ENCODE data around the gene OOSP3. TPM values are rescaled to one million over a fixed set of nuclear protein-coding genes. Genes with fewer than 3 reads are reported as not detected.

The OOSP3 gene
- total RNA-seq, 2 donors from 2014 or later = not detected

DNA sequence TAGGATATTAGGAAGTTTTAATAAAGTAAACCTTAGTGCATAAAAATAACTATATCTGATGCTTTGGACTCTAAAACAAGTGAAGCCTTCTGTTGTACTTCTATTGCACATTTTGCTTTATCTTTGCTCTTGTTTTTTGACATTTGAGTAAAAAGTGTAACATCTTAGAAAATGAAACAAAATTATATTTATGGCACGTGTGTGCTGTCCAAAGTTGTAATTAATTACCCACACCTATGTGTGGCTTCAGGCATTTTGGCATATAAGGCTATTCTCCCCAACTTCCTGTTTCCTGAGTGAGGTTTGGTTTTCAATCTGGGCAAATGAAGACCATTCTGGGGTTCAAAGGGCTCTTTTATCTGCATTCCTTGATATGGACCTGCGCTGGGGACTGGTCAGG, 59.5 kb downstream of the OOSP3 start, which contains the start of gene OOSP1:
Gene OOSP1 (plus strand): TSS at position 301 of the 400 bp plus-strand sequence. CDS start 23 bp downstream, at position 324.
- Mint-ChIP-seq H3K27me3 (ENCODE audit: low read depth) (no peaks in the 10 kb centered on the region), H3K27ac (no peak within 1 kb of the TSS), H3K36me3 (ENCODE audit: insufficient read depth in 2 of 2) (no peaks in the 10 kb centered on the region), H3K4me3 (no peak within 1 kb of the TSS), H3K4me1 (ENCODE audit: low read depth) (no peaks in the 10 kb centered on the region), H3K9me3 (no peaks in the 10 kb centered on the region)
- ATAC-seq (replicated peaks in 1 of 2) = no peak
- no peak for DNase-seq

DNA sequence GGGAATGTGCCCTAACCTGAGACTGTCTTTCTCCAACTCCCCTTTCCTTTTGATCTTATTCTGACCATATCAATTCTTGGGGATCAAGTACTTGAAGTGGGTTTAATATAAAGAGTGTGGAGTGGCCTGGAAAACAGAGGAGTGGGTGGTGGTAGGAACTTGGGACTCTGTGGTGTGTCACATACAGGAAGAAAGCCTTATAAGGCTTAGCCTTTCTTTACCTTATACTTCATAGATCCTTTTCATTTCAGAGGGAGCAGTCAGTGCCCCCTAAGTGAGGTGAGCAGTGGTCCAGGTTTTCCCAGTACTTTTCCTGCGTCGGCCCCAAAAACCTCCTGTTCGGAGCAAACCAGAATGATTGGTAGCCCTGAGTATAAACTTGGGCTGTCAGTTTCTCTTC, 60.1 kb downstream of the OOSP3 start:
- DNase-seq (no peak), ATAC-seq (replicated peaks in 1 of 2) (no peak)
- H3K9me3 Mint-ChIP-seq = no peaks in the 10 kb centered on the region
- no peak overlapping the region for H3K4me3 Mint-ChIP-seq
- H3K4me1 Mint-ChIP-seq (ENCODE audit: low read depth) = no peaks in the 10 kb centered on the region
- no peak overlapping the region for H3K27ac Mint-ChIP-seq
- H3K36me3 Mint-ChIP-seq (ENCODE audit: insufficient read depth in 2 of 2) = no peaks in the 10 kb centered on the region
- no peaks in the 10 kb centered on the region for H3K27me3 Mint-ChIP-seq (ENCODE audit: low read depth)

DNA sequence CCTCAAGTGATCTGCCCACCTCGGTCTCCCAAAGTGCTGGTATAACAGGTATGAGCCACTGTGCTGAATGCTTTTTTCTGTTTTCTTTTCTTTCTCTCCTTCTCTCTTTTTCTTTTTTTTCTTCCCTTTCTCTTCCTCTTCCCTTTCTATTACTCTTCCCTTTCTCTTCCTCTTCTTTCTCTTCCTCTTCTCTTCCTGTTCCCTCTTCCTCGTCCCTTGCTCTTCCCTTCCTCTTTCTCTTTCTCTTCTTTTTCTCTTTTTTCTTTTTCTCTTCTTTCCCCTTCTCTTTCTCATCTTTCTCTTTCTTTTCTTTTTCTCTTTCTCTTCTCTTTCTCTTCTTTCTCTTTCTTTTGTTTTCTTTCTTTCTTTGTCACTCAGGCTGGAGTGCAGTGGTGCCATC, 60.9 kb downstream of the OOSP3 start:
- no peaks in the 10 kb centered on the region for H3K4me1 Mint-ChIP-seq (ENCODE audit: low read depth)
- no peaks in the 10 kb centered on the region for H3K9me3 Mint-ChIP-seq
- DNase-seq (no peak), ATAC-seq (replicated peaks in 1 of 2) (no peak)
- H3K27ac Mint-ChIP-seq = no peak overlapping the region
- H3K4me3 Mint-ChIP-seq = no peak overlapping the region
- no peaks in the 10 kb centered on the region for H3K27me3 Mint-ChIP-seq (ENCODE audit: low read depth)
- H3K36me3 Mint-ChIP-seq (ENCODE audit: insufficient read depth in 2 of 2) = no peaks in the 10 kb centered on the region

DNA sequence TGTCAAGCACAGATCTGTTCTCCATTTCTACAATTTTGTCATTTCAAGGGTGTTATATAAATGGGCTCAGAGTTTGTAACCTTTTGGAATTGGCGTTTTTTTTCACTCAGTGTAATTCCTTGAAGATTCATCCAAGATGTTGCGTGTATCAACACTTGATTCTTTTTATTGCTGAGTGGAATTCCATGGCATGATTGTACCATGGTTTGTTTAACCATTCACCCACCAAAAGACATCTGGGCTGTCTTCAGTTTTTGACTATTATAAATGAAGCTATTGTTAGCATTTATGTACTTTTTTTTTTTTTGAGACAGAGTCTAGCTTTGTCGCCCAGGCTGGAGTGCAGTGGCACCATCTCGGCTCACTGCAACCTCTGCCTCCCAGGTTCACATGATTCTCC, 62.5 kb downstream of the OOSP3 start:
- DNase-seq (no peak), ATAC-seq (replicated peaks in 1 of 2) (no peak)
- H3K9me3 Mint-ChIP-seq = no peaks in the 10 kb centered on the region
- no peaks in the 10 kb centered on the region for H3K27me3 Mint-ChIP-seq (ENCODE audit: low read depth)
- H3K4me3 Mint-ChIP-seq = no peak overlapping the region
- no peak overlapping the region for H3K27ac Mint-ChIP-seq
- no peaks in the 10 kb centered on the region for H3K4me1 Mint-ChIP-seq (ENCODE audit: low read depth)
- H3K36me3 Mint-ChIP-seq (ENCODE audit: insufficient read depth in 2 of 2) = no peaks in the 10 kb centered on the region

DNA sequence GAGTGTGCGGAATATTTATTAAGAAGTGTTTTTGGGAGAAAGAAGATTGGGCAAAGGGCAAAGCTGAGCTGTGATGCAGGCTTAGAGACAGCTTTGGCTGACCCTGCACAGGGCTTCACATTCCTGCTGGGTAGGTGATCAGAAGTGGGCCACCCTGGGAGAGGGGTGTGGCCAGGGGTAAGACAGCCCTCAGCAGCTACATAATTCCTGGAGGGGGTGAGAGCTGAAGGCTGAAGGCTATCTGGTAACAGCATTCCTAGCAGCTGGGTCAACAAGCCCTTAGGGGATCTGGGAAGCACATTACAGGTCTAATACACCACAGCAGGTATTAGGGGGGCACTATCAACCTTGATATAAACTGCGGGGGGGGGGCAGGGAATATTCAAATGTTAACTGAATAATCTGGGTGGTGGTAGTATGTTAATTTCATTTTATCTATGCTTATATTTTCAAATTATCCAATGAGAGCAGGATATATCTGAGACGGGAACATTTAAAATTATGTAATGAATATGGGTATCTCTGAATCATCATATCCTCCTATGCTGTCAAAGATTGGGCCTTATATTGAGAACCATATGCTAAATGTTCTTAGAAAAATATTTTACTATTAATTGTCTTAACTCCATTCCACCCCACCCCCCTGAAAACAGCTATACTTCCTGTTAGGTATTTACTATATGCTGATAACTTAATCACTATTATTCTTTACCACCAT, 65.6 kb downstream of the OOSP3 start:
- Mint-ChIP-seq H3K36me3 (ENCODE audit: insufficient read depth in 2 of 2) (no peaks in the 10 kb centered on the region), H3K27ac (no peak overlapping the region), H3K4me1 (ENCODE audit: low read depth) (no peaks in the 10 kb centered on the region), H3K9me3 (no peaks in the 10 kb centered on the region), H3K4me3 (no peak overlapping the region), H3K27me3 (ENCODE audit: low read depth) (no peaks in the 10 kb centered on the region)
- no peak for DNase-seq
- ATAC-seq (replicated peaks in 1 of 2) = no peak

DNA sequence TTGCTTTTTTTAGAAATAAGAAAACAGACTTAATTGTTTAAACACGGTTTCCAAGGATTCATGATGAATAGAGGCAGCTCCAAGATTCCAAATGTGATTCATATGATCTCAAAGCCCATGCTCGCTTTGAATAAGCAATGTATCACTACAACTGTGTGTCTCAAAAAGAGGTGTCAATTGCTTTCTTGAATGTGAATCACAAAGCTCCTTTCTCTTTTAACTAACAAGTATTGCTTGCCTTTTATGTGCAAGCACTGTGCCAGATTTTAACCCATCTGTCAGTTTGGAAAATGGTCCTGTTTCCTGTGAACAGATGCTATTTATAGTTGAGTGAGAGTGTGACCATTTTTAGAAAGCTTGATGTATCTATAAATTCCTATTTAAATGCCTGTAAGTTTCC, 66.1 kb downstream of the OOSP3 start:
- H3K36me3 Mint-ChIP-seq (ENCODE audit: insufficient read depth in 2 of 2) = no peaks in the 10 kb centered on the region
- no peak for DNase-seq
- no peak overlapping the region for H3K4me3 Mint-ChIP-seq
- ATAC-seq (replicated peaks in 1 of 2) = no peak
- H3K4me1 Mint-ChIP-seq (ENCODE audit: low read depth) = no peaks in the 10 kb centered on the region
- no peak overlapping the region for H3K27ac Mint-ChIP-seq
- no peaks in the 10 kb centered on the region for H3K27me3 Mint-ChIP-seq (ENCODE audit: low read depth)
- no peaks in the 10 kb centered on the region for H3K9me3 Mint-ChIP-seq

Other genes starting within 250 kb of the OOSP3 start
- 10 to 100 TPM; 70.9 to 75.1 TPM for gene PATL1, start 209.7 kb upstream of the OOSP3 start, total RNA-seq
- not detected for gene OR10V1, start 164.9 kb upstream of the OOSP3 start, total RNA-seq
- 10 to 100 TPM in 1 of 2 donors, 1 to 10 TPM in 1; 6.9 to 12.9 TPM for gene STX3, start 123.4 kb upstream of the OOSP3 start, total RNA-seq
- gene MRPL16, start 68.0 kb upstream of the OOSP3 start, total RNA-seq = 10 to 100 TPM; 53.8 to 58.0 TPM
- not detected for gene CBLIF, start 33.3 kb upstream of the OOSP3 start, total RNA-seq
- not detected for gene TCN1, start 12.3 kb upstream of the OOSP3 start, total RNA-seq
- gene OOSP1, start 59.6 kb downstream of the OOSP3 start, total RNA-seq = not detected
- gene OOSP4A, start 85.3 kb downstream of the OOSP3 start, total RNA-seq = not detected
- gene OOSP4B, start 138.4 kb downstream of the OOSP3 start, total RNA-seq = not detected
- not detected for gene OOSP2, start 161.6 kb downstream of the OOSP3 start, total RNA-seq
- gene MS4A3, start 177.9 kb downstream of the OOSP3 start, total RNA-seq = not detected
- not detected for gene MS4A2, start 209.9 kb downstream of the OOSP3 start, total RNA-seq